ENCODE results near the gene DDX17. TPM values are rescaled to one million over a fixed set of nuclear protein-coding genes. Genes with fewer than 3 reads are reported as not detected.
A peak's percentile ranks its signal among the peaks of the same experiment; 100 is the strongest.

Gene DDX17
- total RNA-seq, 2 donors from 2014 or later: 161 to 178 TPM

GRCh38 chr22:38482662-38483308 is 23.3 kb downstream of the DDX17 start:
- H3K9me3 ChIP-seq: no peaks in the 10 kb centered on the region
- no peaks in the 10 kb centered on the region for H3K27me3 ChIP-seq
- H3K36me3 ChIP-seq: peaks cover 85% of the 10 kb centered on the region
- H3K4me1 ChIP-seq: no peaks in the 10 kb centered on the region
- TF ChIP-seq CTCF (IDR thresholded peaks at IDR 0.05): no peak
- H3K4me3 ChIP-seq: no peak overlapping the region
- H3K27ac ChIP-seq: no peak overlapping the region
- DNase-seq (ENCODE audit: low spot score): no peak

- Histone ChIP-seq H3K27me3 (no peaks in the 10 kb centered on the region), H3K4me1 (no peaks in the 10 kb centered on the region), H3K9me3 (no peaks in the 10 kb centered on the region), H3K4me3 (no peak overlapping the region), H3K27ac (no peak overlapping the region), H3K36me3 (peaks cover 76% of the 10 kb centered on the region)
- no peak for TF ChIP-seq CTCF (IDR thresholded peaks at IDR 0.05)
- DNase-seq (ENCODE audit: low spot score): no peak
Observed at GRCh38 chr22:38481871-38482332, 24.2 kb downstream of the DDX17 start.

- Histone ChIP-seq H3K27me3 (no peaks in the 10 kb centered on the region), H3K9me3 (no peaks in the 10 kb centered on the region), H3K36me3 (peaks cover 70% of the 10 kb centered on the region), H3K4me1 (no peaks in the 10 kb centered on the region), H3K4me3 (no peak overlapping the region), H3K27ac (no peak overlapping the region)
- no peak for TF ChIP-seq CTCF (IDR thresholded peaks at IDR 0.05)
- DNase-seq (ENCODE audit: low spot score): no peak
Observed at GRCh38 chr22:38481162-38481870, 24.8 kb downstream of the DDX17 start.

GRCh38 chr22:38479096-38479837 is 26.8 kb downstream of the DDX17 start:
- Histone ChIP-seq H3K36me3 (peaks cover 49% of the 10 kb centered on the region), H3K4me3 (no peak overlapping the region), H3K27ac (no peak overlapping the region), H3K4me1 (no peaks in the 10 kb centered on the region), H3K27me3 (no peaks in the 10 kb centered on the region), H3K9me3 (no peaks in the 10 kb centered on the region)
- no peak for DNase-seq (ENCODE audit: low spot score)
- TF ChIP-seq CTCF (IDR thresholded peaks at IDR 0.05): no peak

GRCh38 chr22:38477585-38477984 is 28.5 kb downstream of the DDX17 start:
- Histone ChIP-seq H3K36me3 (peaks cover 33% of the 10 kb centered on the region), H3K4me1 (no peaks in the 10 kb centered on the region)

More at GRCh38 chr22:38477585-38477984, 28.5 kb downstream of the DDX17 start:
- DNase-seq (ENCODE audit: low spot score): peak; percentile 36
- Histone ChIP-seq H3K27me3 (no peaks in the 10 kb centered on the region), H3K4me3 (no peak overlapping the region), H3K9me3 (no peaks in the 10 kb centered on the region), H3K27ac (no peak overlapping the region)
- TF ChIP-seq CTCF (IDR thresholded peaks at IDR 0.05): no peak

All from right atrium auricular region (tissue), 2 donors.